Measurements from ENCODE around the gene CBR1. TPM values are rescaled to one million over a fixed set of nuclear protein-coding genes. Genes with fewer than 3 reads are reported as not detected.

Gene CBR1
- total and polyA plus RNA-seq, 4 donors: 36.1 to 158 (median 74.4) TPM

- DNase-seq (no peak), ATAC-seq (ENCODE audit: insufficient read depth, low FRiP score) (no peak)
- no peak overlapping the region for H3K9ac ChIP-seq (ENCODE audit: insufficient read depth in 1 of 2, low read length in 2 of 2)
- no peaks in the 10 kb centered on the region for H3K36me3 ChIP-seq (ENCODE audit: control insufficient read depth in 4 of 4, insufficient read depth in 4 of 4, low read length in 4 of 4)
- WGBS, 2 donors: 93 to 94% methylated on average over 10 of the region's 10 CpGs
- H3K4me3 ChIP-seq: no peak overlapping the region
- TF ChIP-seq CTCF (IDR thresholded peaks at IDR 0.05; ENCODE audit: control extremely low read depth, extremely low read depth): no peak
- H3K4me1 ChIP-seq (ENCODE audit: control insufficient read depth in 5 of 5, insufficient read depth in 5 of 5, low read length in 5 of 5): peaks cover 0 to 6% (median 2%) of the 10 kb centered on the region in 5 donors
- H3K9me3 ChIP-seq (ENCODE audit: control insufficient read depth in 4 of 4, insufficient read depth in 3 of 4, low read length in 3 of 4): no peaks in the 10 kb centered on the region
- peaks cover 0 to 8% (median 0%) of the 10 kb centered on the region in 3 donors for H3K27me3 ChIP-seq (ENCODE audit: control insufficient read depth in 3 of 3, insufficient read depth in 3 of 3, low read length in 2 of 3)
- no peak overlapping the region for H3K27ac ChIP-seq (ENCODE audit: low read depth in 1 of 2, low read length in 1 of 2)
Observed at GRCh38 chr21:36109868-36110267, 40.0 kb downstream of the CBR1 start.

- Histone ChIP-seq H3K27me3 (ENCODE audit: control insufficient read depth in 3 of 3, insufficient read depth in 3 of 3, low read length in 2 of 3) (no peaks in the 10 kb centered on the region), H3K27ac (ENCODE audit: low read depth in 1 of 2, low read length in 1 of 2) (no peak overlapping the region), H3K9me3 (ENCODE audit: control insufficient read depth in 4 of 4, insufficient read depth in 3 of 4, low read length in 3 of 4) (no peaks in the 10 kb centered on the region), H3K9ac (ENCODE audit: insufficient read depth in 1 of 2, low read length in 2 of 2) (no peak overlapping the region), H3K36me3 (ENCODE audit: control insufficient read depth in 4 of 4, insufficient read depth in 4 of 4, low read length in 4 of 4) (no peaks in the 10 kb centered on the region), H3K4me3 (no peak overlapping the region), H3K4me1 (ENCODE audit: control insufficient read depth in 5 of 5, insufficient read depth in 5 of 5, low read length in 5 of 5) (peaks cover 0 to 3% (median 0%) of the 10 kb centered on the region in 5 donors)
- WGBS, 2 donors: 65 to 95% methylated on average over 8 of the region's 8 CpGs
- no peak for TF ChIP-seq CTCF (IDR thresholded peaks at IDR 0.05; ENCODE audit: control extremely low read depth, extremely low read depth)
- no peak for ATAC-seq (ENCODE audit: insufficient read depth, low FRiP score)
- DNase-seq: peak in 2 of 3 donors; percentile 13 to 24
Observed at GRCh38 chr21:36111238-36111637, 41.4 kb downstream of the CBR1 start.

GRCh38 chr21:36113647-36114428 lies 44.0 kb downstream of the CBR1 start:
- H3K4me3 ChIP-seq: no peak overlapping the region
- no peak overlapping the region for H3K9ac ChIP-seq (ENCODE audit: insufficient read depth in 1 of 2, low read length in 2 of 2)
- peak overlapping the region in 1 of 2 donors; percentile 64 for H3K27ac ChIP-seq (ENCODE audit: low read depth in 1 of 2, low read length in 1 of 2)
- DNase-seq (peak in 1 of 3 donors; percentile 37), ATAC-seq (ENCODE audit: insufficient read depth, low FRiP score) (peak; percentile 53)
- 47 to 53% methylated on average over 17 of the region's 17 CpGs for WGBS, 2 donors
- H3K4me1 ChIP-seq (ENCODE audit: control insufficient read depth in 5 of 5, insufficient read depth in 5 of 5, low read length in 5 of 5): peaks cover 0 to 4% (median 0%) of the 10 kb centered on the region in 5 donors
- H3K36me3 ChIP-seq (ENCODE audit: control insufficient read depth in 4 of 4, insufficient read depth in 4 of 4, low read length in 4 of 4): no peaks in the 10 kb centered on the region
- no peak for TF ChIP-seq CTCF (IDR thresholded peaks at IDR 0.05; ENCODE audit: control extremely low read depth, extremely low read depth)
- H3K9me3 ChIP-seq (ENCODE audit: control insufficient read depth in 4 of 4, insufficient read depth in 3 of 4, low read length in 3 of 4): no peaks in the 10 kb centered on the region
- H3K27me3 ChIP-seq (ENCODE audit: control insufficient read depth in 3 of 3, insufficient read depth in 3 of 3, low read length in 2 of 3): no peaks in the 10 kb centered on the region
